Stimulated activated CD8-positive, alpha-beta memory T cell treated with anti-CD3 and anti-CD28 coated beads, Interleukin-15, amount 100 ng/mL, for 48 hours (primary cell): ENCODE data around the gene ERBB2.

Experiments
- DNase-seq, 2 donors: peaks; one replicate each; pipeline ENCODE4 v3.0.0-alpha.2; 2020; ENCODE audit warnings: low read depth in 2 of 2

ERBB2 gene

GRCh38 chr17:39699818-39700147 is at the start of gene ERBB2:
Gene ERBB2 (plus strand): TSS chr17:39700064. CDS start chr17:39700239, 175 bp downstream.
- no peak for DNase-seq

DNA sequence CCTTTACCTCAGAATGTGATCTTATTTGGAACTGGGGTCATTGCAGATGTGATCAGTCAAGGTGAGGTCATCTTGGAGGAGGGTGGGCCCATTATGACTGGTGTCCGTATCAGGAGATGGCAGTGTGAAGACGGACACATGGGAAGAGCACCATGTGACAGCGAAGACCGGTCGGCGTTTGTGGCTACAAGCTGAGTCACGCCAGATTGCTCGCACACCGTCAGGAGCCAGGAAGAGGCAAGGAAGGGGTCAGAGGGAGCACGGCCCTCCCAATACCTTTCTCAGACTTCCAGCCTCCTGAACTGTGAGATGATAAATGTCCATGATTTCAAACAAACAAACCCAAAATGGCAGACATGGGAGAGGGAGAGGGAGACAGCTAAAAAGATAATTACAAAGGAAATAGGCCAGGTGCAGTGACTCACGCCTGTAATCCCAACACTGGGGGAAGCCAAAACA is 49.7 kb upstream of the ERBB2 start:
- no peak for DNase-seq

DNA sequence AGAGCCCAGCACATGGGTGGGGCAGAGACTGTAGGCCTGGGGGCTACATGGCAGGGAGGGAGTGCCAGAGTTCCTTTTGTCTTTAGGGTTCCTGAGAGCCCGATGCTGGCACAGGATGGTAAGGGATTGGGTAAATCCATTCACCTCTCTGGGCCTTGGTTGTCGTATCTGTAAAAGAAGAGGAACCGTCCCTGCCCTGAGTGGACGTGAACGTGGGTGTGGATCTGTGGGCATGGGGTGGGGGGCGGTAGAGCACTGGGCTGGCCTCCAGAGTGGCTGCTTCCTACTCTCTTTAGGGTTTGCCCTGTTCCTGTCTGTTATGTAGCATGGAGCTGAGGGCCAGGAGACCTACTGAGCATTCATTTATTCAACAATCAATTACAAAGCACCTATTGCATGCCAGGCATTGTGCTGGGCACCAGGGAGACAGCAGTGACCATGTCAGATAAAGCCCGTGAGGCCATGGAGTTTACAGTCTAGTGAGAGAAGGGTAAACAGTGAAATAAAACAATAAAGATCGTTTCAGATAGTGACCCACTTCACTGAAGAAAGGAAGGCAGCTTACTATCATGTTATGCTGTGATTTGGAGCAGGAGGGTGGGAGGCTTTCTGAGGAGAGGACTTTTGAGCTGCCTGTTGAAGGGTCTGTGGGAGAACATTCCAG is 47.8 kb upstream of the ERBB2 start:
- no peak for DNase-seq

GRCh38 chr17:39652587-39653315 is 47.1 kb upstream of the ERBB2 start:
- DNase-seq, result no peak

DNA sequence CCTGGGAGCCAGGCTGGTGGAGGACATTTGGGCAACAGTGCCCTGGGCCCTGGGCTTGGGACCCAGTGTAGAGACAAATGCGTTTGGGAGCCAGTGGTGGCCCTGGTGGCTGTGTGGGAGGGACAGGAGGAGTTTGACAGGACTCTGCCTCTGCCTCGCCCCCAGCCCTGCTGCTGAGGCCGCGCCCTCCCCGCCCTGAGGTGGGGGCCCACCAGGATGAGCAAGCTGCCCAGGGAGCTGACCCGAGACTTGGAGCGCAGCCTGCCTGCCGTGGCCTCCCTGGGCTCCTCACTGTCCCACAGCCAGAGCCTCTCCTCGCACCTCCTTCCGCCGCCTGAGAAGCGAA is 46.6 kb upstream of the ERBB2 start:
- DNase-seq, result no peak

GRCh38 chr17:39653662-39654331 is 46.1 kb upstream of the ERBB2 start:
- peak; percentile 50 to 54 for DNase-seq

DNA sequence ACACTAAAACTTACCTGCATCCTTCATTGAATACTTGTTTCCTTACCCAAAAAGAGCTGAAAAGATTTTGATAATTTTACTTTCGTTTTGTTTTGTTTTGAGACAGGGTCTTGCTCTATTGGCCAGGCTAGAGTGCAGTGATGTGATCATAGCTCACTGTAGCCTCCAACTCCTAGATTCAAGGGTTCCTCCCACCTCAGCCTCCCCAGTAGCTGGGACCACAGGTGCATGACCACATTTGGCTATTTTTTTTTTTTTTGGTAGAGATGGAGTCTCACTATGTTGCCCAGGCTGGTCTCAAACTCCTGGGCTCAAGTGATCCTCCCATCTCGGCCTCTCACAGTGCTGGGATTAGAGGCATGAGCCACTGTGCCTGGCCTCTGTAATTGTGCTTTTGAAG is 44.8 kb upstream of the ERBB2 start:
- no peak for DNase-seq

GRCh38 chr17:39658346-39658745 is 41.5 kb upstream of the ERBB2 start:
- DNase-seq, result no peak

DNA sequence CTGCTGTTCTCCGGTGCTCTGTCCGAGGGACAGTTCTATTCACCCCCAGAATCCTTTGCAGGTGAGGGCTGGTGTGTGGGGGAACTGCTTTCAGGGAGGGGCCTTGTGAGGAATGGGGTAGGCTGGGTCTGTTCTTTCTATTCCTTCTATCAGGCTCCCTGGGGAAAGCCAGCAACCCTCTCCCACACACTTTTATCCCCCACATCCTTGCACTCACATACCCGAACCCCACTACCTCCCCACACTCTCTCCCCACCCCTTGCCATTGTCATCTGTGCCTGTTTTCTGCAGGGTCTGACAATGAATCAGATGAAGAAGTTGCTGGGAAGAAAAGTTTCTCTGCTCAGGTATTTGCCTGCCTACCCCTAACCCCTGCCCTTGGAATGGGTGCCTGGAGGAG is 41.1 kb upstream of the ERBB2 start:
- no peak for DNase-seq

GRCh38 chr17:39659279-39660010 is 40.4 kb upstream of the ERBB2 start:
- DNase-seq, result no peak

GRCh38 chr17:39660011-39660360 is 39.9 kb upstream of the ERBB2 start:
- no peak for DNase-seq

DNA sequence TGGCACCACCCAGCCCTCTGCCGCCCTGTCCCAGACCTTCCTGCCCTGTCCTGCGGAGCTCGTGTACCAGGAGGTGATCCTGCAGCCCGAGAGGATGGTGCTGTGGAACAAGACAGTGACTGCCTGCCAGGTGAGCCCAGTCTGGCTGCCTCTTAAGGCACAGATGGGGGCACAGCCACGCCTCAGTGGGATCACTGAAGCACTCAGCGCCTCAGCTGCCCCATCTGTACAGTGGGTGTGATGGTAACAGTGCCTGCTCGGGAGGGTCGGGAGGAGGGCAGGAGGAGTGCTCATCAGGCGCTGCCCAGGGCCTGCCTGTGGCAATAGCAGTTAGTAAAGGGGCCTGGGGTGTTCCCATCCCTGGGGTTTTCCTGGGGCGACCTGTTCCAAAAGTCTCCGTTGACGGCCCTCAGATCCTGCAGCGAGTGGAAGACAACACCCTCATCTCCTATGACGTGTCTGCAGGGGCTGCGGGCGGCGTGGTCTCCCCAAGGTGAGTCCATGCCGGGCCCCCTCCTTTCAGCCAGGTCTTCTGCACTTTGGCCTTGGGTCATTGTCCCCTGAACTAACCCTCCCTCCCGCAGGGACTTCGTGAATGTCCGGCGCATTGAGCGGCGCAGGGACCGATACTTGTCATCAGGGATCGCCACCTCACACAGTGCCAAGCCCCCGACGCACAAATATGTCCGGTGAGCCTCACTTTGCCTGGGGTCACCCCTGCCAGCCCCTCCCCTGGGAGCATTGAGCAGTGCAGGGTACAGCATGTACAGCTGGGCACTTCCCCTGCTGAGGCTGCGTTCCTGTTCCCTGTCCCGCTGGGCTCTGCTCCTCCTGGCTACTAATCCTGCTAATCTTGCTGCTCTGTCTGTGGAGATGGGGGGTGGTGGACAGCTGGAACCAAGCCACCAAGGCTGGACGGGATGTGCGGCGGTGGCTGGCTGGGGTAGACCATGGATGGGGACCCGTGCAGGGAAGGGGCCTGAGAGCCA is 39.2 kb upstream of the ERBB2 start:
- no peak for DNase-seq

- DNase-seq, result no peak
Measured at GRCh38 chr17:39661744-39662541, 37.9 kb upstream of the ERBB2 start.

GRCh38 chr17:39662551-39663339 is 37.1 kb upstream of the ERBB2 start:
- no peak for DNase-seq

GRCh38 chr17:39663340-39663687 is 36.5 kb upstream of the ERBB2 start:
- no peak for DNase-seq

- no peak for DNase-seq
Measured at GRCh38 chr17:39663688-39664580, 35.9 kb upstream of the ERBB2 start.

- DNase-seq, result no peak
Measured at GRCh38 chr17:39664581-39665561, 35.0 kb upstream of the ERBB2 start, which contains the start of gene TCAP. Gene TCAP (plus strand): TSS chr17:39665349. CDS start chr17:39665360, 11 bp downstream.
